Measurements from ENCODE around the gene REV3L. TPM values are rescaled to one million over a fixed set of nuclear protein-coding genes. Genes with fewer than 3 reads are reported as not detected.

Gene REV3L
- total and polyA plus RNA-seq, 2 of the 8 experiments (the other 6 are each of a cell fraction or from before 2014, with no cell fraction given), result 2.1 to 6.6 TPM

- H3K23ac ChIP-seq (ENCODE audit: insufficient read length), result no peak overlapping the region
- no peaks in the 10 kb centered on the region; the same call in 1 of the 2 replicates for H3K79me1 ChIP-seq (ENCODE audit: low read depth, low read length)
- H3K27ac ChIP-seq (ENCODE audit: low read depth, low read length), result no peak overlapping the region
- no peaks in the 10 kb centered on the region for H3K79me2 ChIP-seq (ENCODE audit: control insufficient read depth in 1 of 2, insufficient read depth in 2 of 2, low read length in 2 of 2)
- DNase-seq (ENCODE audit: low read depth in 1 of 2, low spot score in 2 of 2) (no peak), FAIRE-seq (no peak)
- no peak overlapping the region for H4K8ac ChIP-seq (ENCODE audit: extremely low read depth, insufficient read depth, low read length)
- H3K27me3 ChIP-seq (replicated peaks in 1 of 4; ENCODE audit: control insufficient read depth in 3 of 4, extremely low read depth in 1 of 4, insufficient read depth in 3 of 4, low read length in 3 of 4), result no peaks in the 10 kb centered on the region
- no peaks in the 10 kb centered on the region for H3K9me3 ChIP-seq (ENCODE audit: insufficient read depth in 2 of 2, low read depth in 1 of 2, low read length in 1 of 2)
- H3K18ac ChIP-seq (ENCODE audit: extremely low read depth, low read length), result no peak overlapping the region
- H2BK20ac ChIP-seq (ENCODE audit: low read length), result no peak overlapping the region
- H2BK15ac ChIP-seq (ENCODE audit: low read length), result no peak overlapping the region
- H2BK12ac ChIP-seq (ENCODE audit: low read depth, low read length), result no peak overlapping the region
- H4K91ac ChIP-seq (replicated peaks; ENCODE audit: insufficient read length, low read length), result no peak overlapping the region
- no peak overlapping the region for H2AK5ac ChIP-seq (ENCODE audit: low read depth, low read length)
- H3K56ac ChIP-seq (replicated peaks; ENCODE audit: insufficient read length, low read depth, low read length), result no peak overlapping the region
- no peaks in the 10 kb centered on the region for H3K36me3 ChIP-seq (ENCODE audit: control insufficient read depth in 2 of 4, insufficient read depth in 4 of 4, low read length in 3 of 4)
- WGBS, 2 experiments (ENCODE audit: extremely low coverage in 1 of 2, insufficient coverage in 1 of 2, insufficient read length in 1 of 2, insufficient replicate concordance in 2 of 2, low coverage in 1 of 2, low lambda C conversion rate in 2 of 2, missing lambda C conversion rate in 1 of 2), result 67% methylated on average over 2 of the region's 2 CpGs; no CpG with 5 or more reads in 1 of the 2 experiments
- no peak overlapping the region for H2AFZ ChIP-seq (ENCODE audit: low read length)
- peaks cover 0 to 1% of the 10 kb centered on the region in 2 experiments for H4K20me1 ChIP-seq (replicated peaks in 1 of 2; ENCODE audit: control insufficient read depth in 1 of 2, insufficient read depth in 2 of 2, low read length in 2 of 2)
- peaks cover 0 to 3% (median 0%) of the 10 kb centered on the region in 4 experiments; a peak in 1 of 7 replicates for H3K4me1 ChIP-seq (replicated peaks in 1 of 4; ENCODE audit: control insufficient read depth in 3 of 4, insufficient read depth in 4 of 4, low read length in 3 of 4)
- H3K4me3 ChIP-seq (ENCODE audit: extremely low read depth in 1 of 4, insufficient read depth in 2 of 4, low read depth in 3 of 4, low read length in 4 of 4), result no peak overlapping the region
- no peak overlapping the region for H3K4ac ChIP-seq (replicated peaks; ENCODE audit: insufficient read length, low read depth, low read length)
- ChIA-PET CTCF (ENCODE audit: partially characterized antibody) (no interaction called here), POLR2A (ENCODE audit: partially characterized antibody) (no interaction called here)
- no peak overlapping the region for H3K9ac ChIP-seq (replicated peaks in 1 of 4; ENCODE audit: extremely low read depth in 1 of 4, low read depth in 3 of 4, low read length in 3 of 4)
- no peak overlapping the region for H4K5ac ChIP-seq (ENCODE audit: insufficient read length, low read depth, low read length)
- no peak overlapping the region for H3K4me2 ChIP-seq (ENCODE audit: insufficient read depth in 1 of 2, low read depth in 2 of 2, low read length in 2 of 2)
- H2BK120ac ChIP-seq (replicated peaks; ENCODE audit: low read depth, low read length), result no peak overlapping the region
- no peaks in the 10 kb centered on the region for H3K23me2 ChIP-seq (ENCODE audit: low read depth, low read length)
- no peak overlapping the region for H2BK5ac ChIP-seq (ENCODE audit: low read depth, low read length)
- H3K14ac ChIP-seq (ENCODE audit: insufficient read length), result no peak overlapping the region
- TF ChIP-seq CTBP2 (IDR thresholded peaks at IDR 0.05; ENCODE audit: borderline replicate concordance, insufficient read depth, insufficient read length, low read length) (no peak), EGR1 (IDR thresholded peaks at IDR 0.05; ENCODE audit: borderline replicate concordance, low read depth, low read length) (no peak), BRCA1 (IDR thresholded peaks at IDR 0.05; ENCODE audit: low read depth, low read length) (no peak), POLR2A (IDR thresholded peaks at IDR 0.05; ENCODE audit: control extremely low read depth in 1 of 2, low read depth in 2 of 2, low read length in 2 of 2) (no peak), NANOG (IDR thresholded peaks at IDR 0.05; ENCODE audit: insufficient read depth, low read depth, low read length, poor library complexity, severe bottlenecking) (no peak), NRF1 (IDR thresholded peaks at IDR 0.05; ENCODE audit: low read depth, low read length) (no peak), YY1 (IDR thresholded peaks at IDR 0.05; ENCODE audit: low read depth, low read length) (no peak), CBX8 (IDR thresholded peaks at IDR 0.05; ENCODE audit: borderline replicate concordance, low read depth, low read length) (no peak), EZH2 (IDR thresholded peaks at IDR 0.05; ENCODE audit: low read depth, low read length, severe bottlenecking) (no peak), SP2 (IDR thresholded peaks at IDR 0.05; ENCODE audit: low read length) (no peak), SP1 (IDR thresholded peaks at IDR 0.05; ENCODE audit: low read depth, low read length) (no peak), EP300 (IDR thresholded peaks at IDR 0.05; ENCODE audit: borderline replicate concordance in 1 of 2, low read depth in 2 of 2, low read length in 2 of 2) (no peak)
- TF ChIP-seq, protein P1, sequence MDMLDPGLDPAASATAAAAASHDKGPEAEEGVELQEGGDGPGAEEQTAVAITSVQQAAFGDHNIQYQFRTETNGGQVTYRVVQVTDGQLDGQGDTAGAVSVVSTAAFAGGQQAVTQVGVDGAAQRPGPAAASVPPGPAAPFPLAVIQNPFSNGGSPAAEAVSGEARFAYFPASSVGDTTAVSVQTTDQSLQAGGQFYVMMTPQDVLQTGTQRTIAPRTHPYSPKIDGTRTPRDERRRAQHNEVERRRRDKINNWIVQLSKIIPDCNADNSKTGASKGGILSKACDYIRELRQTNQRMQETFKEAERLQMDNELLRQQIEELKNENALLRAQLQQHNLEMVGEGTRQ (IDR thresholded peaks at IDR 0.05; ENCODE audit: low read length), result no peak
Measured at GRCh38 chr6:111423055-111423633, 59.9 kb downstream of the REV3L start.

Measured in H1 (cell line).